GM23248 (cell line): Measurements from ENCODE around the gene SEMA3D. TPM values are rescaled to one million over a fixed set of nuclear protein-coding genes. Genes with fewer than 3 reads are reported as not detected.

Source experiments
- DNase-seq: peaks from one replicate; pipeline ENCODE4 v3.0.0-alpha.2; 2015
- H2AFZ ChIP-seq: fragments of 200-600 bp; sonication (generic); 2 replicates; pipeline ENCODE4 v1.6.1; 2016; ENCODE audit warnings: antibody characterized with exemption
- H3F3A ChIP-seq: fragments of 200-600 bp; sonication (generic); 2 replicates; pipeline ENCODE4 v1.6.1; 2016; ENCODE audit warnings: mild to moderate bottlenecking, antibody characterized with exemption, mixed run types; ENCODE audit not compliant: insufficient read depth
- H3K27ac ChIP-seq: fragments of 200-600 bp; sonication (generic); 2 replicates; pipeline ENCODE4 v1.5.1; 2016; ENCODE audit warnings: mild to moderate bottlenecking
- H3K27me3 ChIP-seq: fragments of 200-600 bp; sonication (generic); replicated peaks from 2 replicates; pipeline ENCODE4 v1.6.1; 2016; ENCODE audit warnings: mild to moderate bottlenecking; ENCODE audit not compliant: insufficient read depth
- H3K36me3 ChIP-seq: fragments of 200-600 bp; sonication (generic); 2 replicates; pipeline ENCODE4 v1.6.1; 2016; ENCODE audit warnings: low read depth, mild to moderate bottlenecking
- H3K4me1 ChIP-seq: fragments of 200-600 bp; sonication (generic); 2 replicates; pipeline ENCODE4 v1.6.1; 2016; ENCODE audit warnings: mild to moderate bottlenecking; ENCODE audit not compliant: insufficient read depth
- H3K4me2 ChIP-seq: fragments of 200-600 bp; sonication (generic); one replicate; pipeline ENCODE4 v1.6.1; 2016; ENCODE audit warnings: mild to moderate bottlenecking; ENCODE audit not compliant: unreplicated experiment
- H3K4me3 ChIP-seq: fragments of 200-600 bp; sonication (generic); 2 replicates; pipeline ENCODE4 v1.5.1; 2016; ENCODE audit warnings: mild to moderate bottlenecking
- H3K79me2 ChIP-seq: fragments of 200-600 bp; sonication (generic); 2 replicates; pipeline ENCODE4 v1.6.1; 2016; ENCODE audit warnings: mild to moderate bottlenecking; ENCODE audit not compliant: insufficient read depth
- H3K9ac ChIP-seq: fragments of 200-600 bp; sonication (generic); 2 replicates; pipeline ENCODE4 v1.6.1; 2016; ENCODE audit warnings: mild to moderate bottlenecking
- H3K9me2 ChIP-seq: fragments of 200-600 bp; sonication (generic); 2 replicates; pipeline ENCODE4 v1.6.1; 2016; ENCODE audit warnings: mixed run types, mild to moderate bottlenecking, moderate library complexity; ENCODE audit not compliant: insufficient read depth
- H3K9me3 ChIP-seq: fragments of 200-600 bp; sonication (generic); one replicate; pipeline ENCODE4 v1.6.1; 2017; ENCODE audit warnings: low read depth
- H4K20me1 ChIP-seq: fragments of 200-600 bp; sonication (generic); 2 replicates; pipeline ENCODE4 v1.6.0; 2016; ENCODE audit not compliant: insufficient read depth
- EZH2 ChIP-seq: fragments of 200-600 bp; sonication (generic); IDR thresholded peaks from 2 replicates; pipeline ENCODE4 v1.6.1; 2018; ENCODE audit warnings: antibody characterized with exemption, mild to moderate bottlenecking; ENCODE audit not compliant: insufficient read depth, poor library complexity, severe bottlenecking
- EZH2phosphoT487 ChIP-seq: fragments of 200-600 bp; sonication (generic); IDR thresholded peaks from 2 replicates; pipeline ENCODE4 v1.6.1; 2018; ENCODE audit warnings: antibody characterized with exemption, moderate library complexity, mild to moderate bottlenecking, low read depth; ENCODE audit not compliant: insufficient read depth
- WGBS, 2 experiments: methylation state at CpG; one replicate each; pipeline ENCODE4 v1.1.6; 2015 to 2017; ENCODE audit warnings: low lambda C conversion rate in 2 of 2, low coverage in 1 of 2; ENCODE audit errors: missing lambda C conversion rate in 2 of 2; 5-methylcytosine and 5-hydroxymethylcytosine counted together
- in situ Hi-C: fragments of 300-500 bp; cut with MboI; formaldehyde crosslinking; loops from 2 replicates; pipeline ENCODE4 v1.15.0; 2020
- polyA plus RNA-seq: library from polyadenylated mRNA; unstranded; fragments of >200 nt; fragmentation: Nextera tagmentation; extraction: Ambion mirVana; gene quantifications from 2 replicates; pipeline ENCODE4 v1.2.1, GENCODE V29; 2016
- total RNA-seq: library from RNA; depleted of rRNA; stranded (reverse); fragments of >200 nt; shearing (Covaris generic); gene quantifications from 2 replicates; pipeline ENCODE4 v1.2.3, GENCODE V29; 2014

Gene SEMA3D
- total and polyA plus RNA-seq, 2 experiments from 2014 or later: 4.0 to 6.6 TPM

GRCh38 chr7:85175217-85175616 lies 11.6 kb downstream of the SEMA3D start:
- H3K27ac ChIP-seq: peak overlapping the region; percentile 6

GRCh38 chr7:85172530-85172941 lies 14.3 kb downstream of the SEMA3D start:
- in situ Hi-C loops: loop anchor here (5.0 kb wide), 1 partner anchor 125 kb away; no protein-coding TSS in a partner anchor
- peak; percentile 90 for DNase-seq
- no peaks in the 10 kb centered on the region for H3K79me2 ChIP-seq
- peaks cover 30% of the 10 kb centered on the region for H3F3A ChIP-seq
- peaks cover 41% of the 10 kb centered on the region for H3K4me1 ChIP-seq
- peak overlapping the region; percentile 25; the same call in 1 of the 2 replicates for H2AFZ ChIP-seq
- H3K9me2 ChIP-seq: no peaks in the 10 kb centered on the region
- WGBS, 2 experiments: 2 to 3% methylated on average over 3 of the region's 3 CpGs
- H4K20me1 ChIP-seq: no peaks in the 10 kb centered on the region
- TF ChIP-seq EZH2: no peak
- H3K4me3 ChIP-seq: peak overlapping the region; percentile 25; the same call in 1 of the 2 replicates
- H3K9ac ChIP-seq: no peak overlapping the region
- no peaks in the 10 kb centered on the region for H3K9me3 ChIP-seq
- peak overlapping the region; percentile 51 for H3K4me2 ChIP-seq
- H3K36me3 ChIP-seq: no peaks in the 10 kb centered on the region
- no peaks in the 10 kb centered on the region for H3K27me3 ChIP-seq
- H3K27ac ChIP-seq: peak overlapping the region; percentile 40

More at GRCh38 chr7:85175217-85175616, 11.6 kb downstream of the SEMA3D start:
- in situ Hi-C loops: loop anchor here (25.0 kb wide), 1 partner anchor 1238 kb away; no protein-coding TSS in a partner anchor
- TF ChIP-seq EZH2 (no peak), EZH2phosphoT487 (no peak)
- Histone ChIP-seq H3K27me3 (no peaks in the 10 kb centered on the region), H3K36me3 (no peaks in the 10 kb centered on the region), H3K4me2 (peak overlapping the region; percentile 6), H4K20me1 (no peaks in the 10 kb centered on the region), H3K9me3 (no peaks in the 10 kb centered on the region), H2AFZ (no peak overlapping the region), H3F3A (peaks cover 30% of the 10 kb centered on the region), H3K4me3 (no peak overlapping the region), H3K4me1 (peaks cover 41% of the 10 kb centered on the region), H3K9me2 (no peaks in the 10 kb centered on the region), H3K79me2 (no peaks in the 10 kb centered on the region), H3K9ac (no peak overlapping the region)
- peak; percentile 57 for DNase-seq
- 30 to 32% methylated on average over 3 of the region's 3 CpGs for WGBS, 2 experiments

GRCh38 chr7:85167636-85168035 lies 19.2 kb downstream of the SEMA3D start:
- Histone ChIP-seq H3K36me3 (no peaks in the 10 kb centered on the region), H4K20me1 (no peaks in the 10 kb centered on the region), H3K4me1 (peaks cover 13% of the 10 kb centered on the region), H3K9me2 (no peaks in the 10 kb centered on the region), H3K9me3 (no peaks in the 10 kb centered on the region), H3K27me3 (no peaks in the 10 kb centered on the region), H3K79me2 (no peaks in the 10 kb centered on the region), H3K9ac (no peak overlapping the region), H3K4me3 (no peak overlapping the region), H3K27ac (no peak overlapping the region), H2AFZ (no peak overlapping the region), H3K4me2 (no peak overlapping the region), H3F3A (peaks cover 17% of the 10 kb centered on the region)
- TF ChIP-seq EZH2phosphoT487 (no peak), EZH2 (no peak)
- DNase-seq: no peak
- in situ Hi-C loops: no loop called here
- 97 to 100% methylated on average over 1 of the region's 1 CpG for WGBS, 2 experiments

- Histone ChIP-seq H3K9me3 (no peaks in the 10 kb centered on the region), H3F3A (peaks cover 14% of the 10 kb centered on the region; the same call in 1 of the 2 replicates), H3K79me2 (no peaks in the 10 kb centered on the region), H3K9me2 (no peaks in the 10 kb centered on the region), H3K27ac (no peak overlapping the region), H3K36me3 (no peaks in the 10 kb centered on the region), H3K27me3 (no peaks in the 10 kb centered on the region), H4K20me1 (no peaks in the 10 kb centered on the region), H3K9ac (no peak overlapping the region), H3K4me1 (peaks cover 18% of the 10 kb centered on the region), H3K4me3 (no peak overlapping the region), H3K4me2 (no peak overlapping the region), H2AFZ (no peak overlapping the region)
- in situ Hi-C loops: no loop called here
- WGBS, 2 experiments: 85% methylated on average over 5 of the region's 5 CpGs
- DNase-seq: no peak
- TF ChIP-seq EZH2 (no peak), EZH2phosphoT487 (no peak)
These were observed 21.6 kb downstream of the SEMA3D start for GRCh38 chr7:85165263-85165662.

GRCh38 chr7:85164376-85164775 lies 22.5 kb downstream of the SEMA3D start:
- no peak overlapping the region for H3K27ac ChIP-seq
- H3K9me3 ChIP-seq: no peaks in the 10 kb centered on the region
- in situ Hi-C loops: no loop called here
- DNase-seq: no peak
- H3K27me3 ChIP-seq: no peaks in the 10 kb centered on the region
- 97 to 100% methylated on average over 1 of the region's 1 CpG for WGBS, 2 experiments
- no peaks in the 10 kb centered on the region for H3K9me2 ChIP-seq
- TF ChIP-seq EZH2phosphoT487: no peak
- no peaks in the 10 kb centered on the region for H4K20me1 ChIP-seq
- no peaks in the 10 kb centered on the region for H3K79me2 ChIP-seq
- peaks cover 24% of the 10 kb centered on the region for H3K4me1 ChIP-seq
- peaks cover 14% of the 10 kb centered on the region; the same call in 1 of the 2 replicates for H3F3A ChIP-seq
- no peak overlapping the region for H3K4me2 ChIP-seq
- H2AFZ ChIP-seq: no peak overlapping the region
- H3K9ac ChIP-seq: no peak overlapping the region
- H3K36me3 ChIP-seq: no peaks in the 10 kb centered on the region
- no peak overlapping the region for H3K4me3 ChIP-seq
